ENCODE results near the gene ALDH3B1.
"Not testable (repeated sequence)": the region's sequence is repeated elsewhere in the genome, so short reads cannot be mapped to it uniquely, and the experiment has no call there.

DNA sequence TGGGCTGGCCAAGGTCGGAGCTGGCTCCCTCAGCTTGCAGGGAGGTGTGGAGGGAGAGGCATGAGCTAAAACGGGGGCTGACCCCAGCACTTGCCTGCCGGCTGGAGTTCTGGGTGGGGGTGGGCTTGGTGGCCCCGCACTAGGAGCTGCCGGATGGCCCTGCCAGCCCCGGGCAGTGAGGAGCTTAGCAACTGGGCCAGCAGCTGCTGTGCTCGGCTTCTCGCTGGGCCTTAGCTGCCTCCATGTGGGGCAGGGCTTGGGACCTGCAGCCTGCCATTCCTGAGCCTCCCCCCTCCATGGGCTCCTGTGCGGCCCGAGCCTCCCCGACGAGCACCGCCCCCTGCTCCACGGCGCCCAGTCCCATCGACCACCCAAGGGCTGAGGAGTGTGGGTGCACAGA lies 46.9 kb upstream of the ALDH3B1 start:
- TF ChIP-seq USF2 (IDR thresholded peaks at IDR 0.05; ENCODE audit: low read depth, low read length); BHLHE40 (IDR thresholded peaks at IDR 0.05; ENCODE audit: low read depth, low read length); RAD21 (IDR thresholded peaks at IDR 0.05; ENCODE audit: low read length); CTCF (conservative IDR thresholded peaks at IDR 0.05; ENCODE audit: low read depth, low read length); MAFK (IDR thresholded peaks at IDR 0.05; ENCODE audit: low read depth, low read length): not testable (repeated sequence)

Measured in IMR-90 (cell line).